ENCODE data around the gene SAMSN1.
"Not testable (repeated sequence)": the region's sequence is repeated elsewhere in the genome, so short reads cannot be mapped to it uniquely, and the experiment has no call there.

The SAMSN1 gene

DNA sequence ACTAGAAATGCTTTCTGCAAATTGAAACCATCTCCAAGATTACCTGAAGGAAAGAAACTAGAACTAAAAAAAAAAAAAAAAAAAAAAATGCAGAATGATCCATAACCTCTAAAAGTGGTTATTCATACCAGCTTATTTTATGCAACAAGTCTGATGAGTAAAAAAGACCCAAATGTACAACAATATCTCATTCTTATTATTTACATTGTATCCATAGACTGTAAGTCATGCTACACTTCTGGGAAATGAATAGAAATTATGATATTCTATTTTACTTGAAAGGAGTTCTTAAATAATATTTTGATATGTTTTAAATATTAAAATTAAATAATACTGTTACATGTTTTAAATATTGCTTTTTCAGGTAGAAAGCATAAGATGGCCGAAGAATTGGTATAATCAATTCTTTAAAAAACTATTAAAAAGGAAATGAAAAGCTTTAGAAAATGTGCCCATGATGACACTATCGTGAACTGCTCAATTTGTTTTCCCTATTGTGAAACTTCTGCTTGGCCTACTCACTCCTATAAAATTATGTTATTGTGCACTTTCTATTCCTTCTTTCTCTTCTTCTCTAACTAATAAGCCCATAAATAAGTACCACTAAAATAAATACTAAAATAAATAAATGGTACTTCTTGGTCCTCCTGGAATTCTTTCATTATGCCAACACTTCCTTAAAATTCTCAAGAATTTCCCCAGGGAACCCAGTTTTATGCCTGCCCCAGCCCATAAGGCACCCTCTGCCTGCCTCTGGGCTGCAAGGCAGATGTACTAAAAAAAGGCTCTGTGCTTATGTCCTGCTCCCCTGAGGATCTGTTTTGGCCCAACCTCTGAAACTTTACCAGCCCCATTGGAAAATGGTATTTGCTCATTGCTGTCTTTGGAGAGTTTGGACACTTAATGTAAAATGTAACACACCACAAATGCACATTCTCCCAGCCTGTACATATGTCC lies 18.1 kb downstream of the SAMSN1 start:
- DNase-seq = no peak

DNA sequence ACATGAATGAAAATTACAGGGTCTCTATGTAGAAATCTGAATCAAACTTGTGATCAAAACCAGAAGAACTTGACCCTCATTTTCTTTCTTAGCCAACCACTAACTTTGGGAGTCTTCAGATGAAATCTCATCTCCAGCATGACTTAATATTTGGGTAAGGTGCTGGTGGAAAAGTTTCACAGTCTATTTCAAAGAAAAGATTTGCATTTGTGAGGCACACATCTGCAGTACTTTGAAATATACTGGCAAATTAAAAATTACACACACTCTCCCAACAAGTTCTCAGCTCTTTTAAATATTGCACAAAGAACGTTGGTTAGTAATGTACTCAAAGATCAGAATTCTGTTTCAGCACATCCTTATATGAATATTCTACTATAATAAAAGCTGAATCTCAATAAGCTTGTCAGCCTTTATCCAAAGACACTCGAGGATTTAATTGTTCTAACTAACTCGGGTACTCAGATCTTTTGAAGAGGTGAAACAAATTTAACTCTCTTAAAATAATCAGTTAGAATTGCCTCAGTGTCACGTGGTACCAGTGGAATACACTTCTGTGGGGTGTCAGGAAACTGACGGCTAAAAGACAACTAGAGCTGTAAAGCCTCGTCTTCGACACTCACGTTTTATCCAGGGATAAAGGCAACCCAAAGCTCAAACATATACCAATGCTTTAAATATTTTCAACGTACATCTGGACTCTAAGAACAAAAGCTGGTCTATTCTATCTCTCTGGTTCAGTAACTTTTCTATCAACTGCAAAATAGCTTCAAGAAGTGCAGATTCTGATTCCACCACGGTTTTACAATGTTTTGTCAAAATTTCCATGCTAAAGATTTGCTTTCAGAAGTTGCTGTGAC lies 19.0 kb downstream of the SAMSN1 start:
- DNase-seq = no peak

DNA sequence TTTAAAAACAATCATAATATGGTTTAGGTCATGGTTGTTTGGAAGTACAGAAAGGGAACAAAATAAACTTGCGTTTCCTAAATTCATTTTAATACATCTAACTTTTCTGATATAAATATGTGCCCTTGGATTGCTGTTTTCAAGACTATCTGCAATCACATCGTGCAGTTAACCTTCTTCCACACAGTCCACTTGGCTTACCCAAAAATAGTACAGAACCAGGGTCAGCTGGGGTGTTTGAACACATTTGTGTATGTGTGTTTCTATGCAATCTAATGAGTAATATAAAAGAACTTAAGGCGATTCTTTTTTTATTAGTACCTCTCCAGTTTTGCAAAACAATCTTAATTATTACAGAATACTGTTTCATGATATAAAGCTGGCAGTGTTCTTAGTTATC lies 19.9 kb downstream of the SAMSN1 start:
- no peak for DNase-seq

DNA sequence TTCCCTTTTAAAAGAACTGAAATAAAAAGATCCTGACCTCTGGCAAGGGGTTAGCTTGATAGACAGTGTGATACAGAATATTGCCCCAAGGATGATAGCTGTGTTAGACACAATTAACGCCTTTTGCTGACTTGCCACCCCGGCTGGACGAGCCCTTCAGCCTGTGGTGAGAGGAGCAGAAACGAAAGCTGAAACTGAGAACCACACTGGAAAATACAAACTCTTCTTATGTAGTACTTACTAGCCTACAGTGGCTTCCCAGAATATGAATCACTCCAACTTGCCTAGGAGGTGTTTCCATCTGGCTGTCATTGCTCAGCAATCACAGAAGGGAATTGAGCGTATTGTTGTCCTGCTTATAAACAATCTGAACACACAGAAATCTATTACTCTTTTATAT lies 22.9 kb downstream of the SAMSN1 start:
- no peak for DNase-seq

DNA sequence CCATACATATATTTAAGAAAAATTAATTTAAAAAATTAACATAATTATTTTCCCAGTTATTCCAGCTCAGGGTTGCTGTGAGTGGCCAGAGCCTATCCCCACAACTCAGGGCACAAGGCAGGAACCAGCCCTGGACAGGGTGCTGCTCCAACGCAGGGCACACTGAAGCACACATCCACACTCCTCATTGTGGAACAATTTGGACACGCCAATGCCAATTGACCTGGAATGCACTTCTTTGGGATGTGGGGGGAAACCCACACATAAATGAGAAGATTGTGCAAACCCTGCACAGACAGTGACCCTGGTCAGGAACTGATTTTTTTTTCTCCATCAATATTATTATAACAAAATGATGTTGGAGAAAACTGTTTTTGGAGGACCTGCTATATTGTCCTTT lies 23.4 kb downstream of the SAMSN1 start:
- no peak for DNase-seq

DNA sequence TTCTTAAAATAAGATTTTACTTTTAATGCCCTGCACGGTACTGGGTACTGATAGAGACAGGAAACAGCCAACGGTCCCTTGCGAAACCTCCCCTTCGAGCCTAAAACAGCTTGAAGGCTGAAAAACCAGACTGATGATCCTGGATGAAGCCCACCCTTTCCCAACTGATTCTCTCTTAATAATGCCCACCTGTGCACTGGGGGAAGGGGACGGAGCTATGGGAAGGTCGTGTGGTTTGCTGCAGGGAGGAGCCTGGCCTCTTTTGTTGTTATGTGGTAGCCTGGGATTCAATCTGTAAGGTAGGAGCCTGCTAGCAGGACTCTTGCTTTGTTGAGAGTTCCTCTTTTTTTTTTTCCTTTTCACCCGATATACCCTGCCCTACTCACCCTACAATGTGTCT lies 25.6 kb downstream of the SAMSN1 start:
- DNase-seq = no peak

DNA sequence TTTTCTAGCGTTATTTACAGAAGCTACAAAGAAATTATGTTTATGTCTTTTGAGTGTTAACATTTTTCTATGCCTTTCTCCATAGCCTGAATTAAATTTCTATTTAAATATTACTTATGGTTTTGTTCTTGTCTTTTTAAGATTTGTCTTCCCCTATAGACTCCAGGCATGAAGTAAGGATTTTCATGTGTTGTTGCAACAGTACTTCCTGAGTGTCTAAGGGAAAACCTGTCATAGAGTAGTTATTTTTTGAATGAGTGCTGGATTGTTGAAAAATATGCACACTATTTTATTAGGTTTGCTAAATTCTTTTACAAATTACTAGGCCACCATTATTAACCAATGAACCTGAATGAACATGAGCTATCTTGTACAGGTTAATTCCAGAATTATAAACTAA lies 27.1 kb downstream of the SAMSN1 start:
- DNase-seq = no peak

DNA sequence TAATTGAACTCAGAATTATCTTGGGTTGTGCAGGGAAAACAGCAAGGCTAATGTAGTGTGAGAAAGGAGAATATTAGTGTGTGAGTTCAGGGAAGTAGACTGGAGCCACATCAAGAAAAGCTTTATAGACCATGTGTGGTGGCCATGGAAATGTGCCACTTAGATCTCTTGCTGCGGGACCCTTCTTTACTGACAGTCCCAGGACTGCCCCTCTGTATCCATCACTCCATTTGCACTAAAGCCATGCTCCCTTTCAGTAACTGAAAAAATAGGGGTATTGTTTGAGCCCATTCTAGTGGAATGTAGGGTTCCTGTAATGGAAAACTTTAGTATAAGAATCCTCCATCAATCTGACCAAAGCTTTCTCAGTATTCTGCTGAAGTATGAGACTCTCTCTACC lies 32.3 kb downstream of the SAMSN1 start:
- DNase-seq = no peak

DNA sequence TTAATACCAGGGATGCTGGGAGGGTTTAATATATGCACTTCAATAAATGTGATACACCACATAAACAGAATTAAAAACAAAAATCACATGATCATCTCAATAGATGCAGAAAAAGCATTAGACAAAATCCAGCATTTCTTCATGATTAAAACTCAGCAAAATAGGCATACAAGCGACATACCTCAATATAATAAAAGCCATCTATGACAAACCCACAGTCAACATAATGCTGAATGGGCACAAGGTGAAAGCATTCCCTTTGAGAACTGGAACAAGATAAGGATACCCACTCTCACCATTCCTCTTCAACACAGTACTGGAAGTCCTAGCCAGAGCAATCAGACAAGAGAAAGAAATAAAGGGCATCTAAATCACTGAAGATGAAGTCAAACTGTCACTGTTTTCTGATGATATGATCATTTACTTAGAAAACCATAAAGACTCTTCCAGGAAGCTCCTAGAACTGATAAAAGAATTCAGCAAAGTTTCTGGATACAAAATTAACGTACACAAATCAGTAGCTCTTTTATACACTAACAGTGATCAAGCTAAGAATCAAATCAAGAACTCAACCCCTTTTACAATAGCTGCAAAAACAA lies 39.2 kb downstream of the SAMSN1 start:
- DNase-seq = not testable (repeated sequence)

DNA sequence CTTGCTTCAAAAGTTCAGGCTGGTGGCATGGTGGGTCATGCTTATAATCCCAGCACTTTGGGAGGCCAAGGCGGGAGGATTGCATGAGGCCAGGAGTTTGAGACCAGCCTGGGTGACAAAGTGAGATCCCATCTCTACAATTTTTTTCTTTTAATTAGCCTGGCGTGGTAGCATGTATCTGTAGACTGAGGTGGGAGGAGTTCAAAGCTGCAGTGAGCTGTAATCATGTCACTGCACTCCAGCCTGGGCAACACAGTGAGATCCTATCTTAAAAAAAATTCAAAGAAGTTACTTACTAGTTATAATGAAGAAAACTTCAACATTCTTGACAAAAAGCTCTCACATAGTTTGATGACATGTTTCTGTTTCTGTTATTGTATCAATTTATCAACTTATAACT lies 45.2 kb downstream of the SAMSN1 start:
- no peak for DNase-seq

DNA sequence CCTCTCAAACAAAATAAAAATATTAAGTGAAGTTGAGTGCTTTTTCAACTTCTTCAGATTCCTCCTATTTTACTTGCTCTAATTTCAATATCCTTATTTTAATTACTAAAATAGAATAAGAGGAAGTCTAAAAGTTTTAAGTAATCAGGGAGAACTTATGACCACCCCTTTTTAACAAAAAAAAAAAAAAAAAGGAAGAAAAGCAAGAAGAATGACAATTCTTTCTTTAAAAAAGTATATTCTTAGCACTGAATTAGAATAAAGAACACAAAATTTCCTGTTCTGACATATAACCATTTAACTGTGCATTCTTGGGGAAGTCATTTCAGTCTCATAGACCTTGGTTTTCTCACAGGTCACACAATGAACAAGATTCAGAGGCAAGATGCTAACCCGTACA lies 46.8 kb downstream of the SAMSN1 start:
- DNase-seq = no peak

DNA sequence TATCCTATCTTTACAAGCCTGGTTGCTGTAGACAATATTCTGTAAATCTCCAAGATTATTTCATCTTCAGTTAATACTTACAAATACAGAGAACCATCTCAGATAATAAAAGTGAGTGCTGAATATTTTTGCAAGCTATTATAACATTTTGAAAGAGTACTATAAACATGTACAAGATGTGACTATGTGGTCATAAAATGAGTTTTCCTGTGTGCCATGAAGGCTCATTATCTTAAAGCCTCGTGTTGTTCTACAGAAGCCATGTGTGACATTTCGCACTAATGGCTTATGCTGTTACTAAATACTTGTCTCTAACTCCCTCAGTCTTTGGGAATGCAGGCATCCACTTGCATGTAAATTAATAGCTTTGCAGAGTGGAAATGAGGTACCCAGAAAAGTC lies 48.3 kb downstream of the SAMSN1 start:
- DNase-seq = no peak

DNA sequence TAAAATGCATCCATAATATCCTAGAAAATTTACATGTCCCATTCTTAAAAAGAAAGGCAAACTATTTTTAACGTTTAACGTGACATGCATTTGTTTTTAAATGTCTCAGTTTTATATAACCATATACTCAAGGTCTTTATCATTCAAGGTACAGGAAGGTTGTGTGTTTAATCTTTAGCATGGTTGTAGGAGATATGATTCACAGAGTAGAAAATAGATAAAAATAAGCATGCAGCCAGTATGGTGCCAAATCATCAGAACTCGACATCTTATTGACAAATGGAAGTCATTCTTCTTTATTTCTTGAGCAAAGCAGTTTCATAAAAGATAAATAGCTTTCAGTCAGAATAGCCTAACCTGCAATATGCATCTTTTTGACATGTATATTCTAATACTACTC lies 51.0 kb downstream of the SAMSN1 start:
- DNase-seq = no peak

DNA sequence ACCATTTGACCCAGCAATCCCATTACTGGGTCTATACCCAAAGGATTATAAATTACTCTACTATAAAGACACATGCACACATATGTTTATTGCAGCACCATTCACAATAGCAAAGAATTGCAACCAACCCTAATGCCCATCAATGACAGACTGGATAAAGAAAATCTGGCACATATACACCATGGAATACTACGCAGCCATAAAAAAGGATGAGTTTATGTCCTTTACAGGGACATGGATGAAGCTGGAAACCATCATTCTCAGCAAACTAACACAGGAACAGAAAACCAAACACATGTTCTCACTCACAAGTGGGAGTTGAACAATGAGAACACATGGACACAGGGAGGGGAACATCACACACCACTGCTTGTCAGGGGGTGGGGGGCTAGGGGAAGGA lies 51.9 kb downstream of the SAMSN1 start:
- not testable (repeated sequence) for DNase-seq

DNA sequence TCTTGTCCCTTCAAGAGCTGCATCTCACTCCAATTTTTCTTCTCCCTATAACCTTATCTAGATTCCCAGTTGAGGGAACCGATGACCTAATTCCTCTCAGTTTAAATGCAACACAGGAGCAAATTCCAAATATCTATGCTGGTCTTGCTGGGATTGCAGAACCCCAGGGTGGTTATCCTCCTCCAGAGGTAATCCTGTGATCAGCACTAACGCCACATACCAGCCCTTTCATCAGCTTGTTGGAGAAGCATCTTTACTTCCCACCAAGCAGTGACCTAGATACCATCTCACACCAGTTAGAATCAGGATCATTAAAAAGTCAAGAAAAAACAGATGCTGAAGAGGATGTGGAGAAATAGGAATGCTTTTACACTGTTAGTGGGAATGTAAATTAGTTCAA lies 52.4 kb downstream of the SAMSN1 start:
- no peak for DNase-seq

DNA sequence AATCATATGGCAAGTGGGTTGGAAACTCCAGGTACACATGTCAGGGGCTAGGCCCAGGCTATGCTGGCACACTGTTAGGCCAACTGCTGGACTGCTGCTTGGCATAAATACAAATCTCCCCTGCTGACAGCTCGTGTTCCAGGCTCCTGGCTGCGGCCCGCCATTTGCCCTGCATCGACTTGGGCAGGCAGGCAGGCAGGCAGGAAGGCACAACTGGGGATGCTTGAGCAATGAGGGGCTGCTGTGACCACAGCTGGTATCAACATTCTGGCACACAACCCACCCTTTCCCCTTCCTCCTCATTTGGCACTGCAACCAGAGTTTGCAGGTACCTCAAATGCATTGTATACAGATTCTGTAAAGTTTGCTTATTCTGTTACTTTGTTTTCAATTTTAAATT lies 53.2 kb downstream of the SAMSN1 start:
- no peak for DNase-seq

DNA sequence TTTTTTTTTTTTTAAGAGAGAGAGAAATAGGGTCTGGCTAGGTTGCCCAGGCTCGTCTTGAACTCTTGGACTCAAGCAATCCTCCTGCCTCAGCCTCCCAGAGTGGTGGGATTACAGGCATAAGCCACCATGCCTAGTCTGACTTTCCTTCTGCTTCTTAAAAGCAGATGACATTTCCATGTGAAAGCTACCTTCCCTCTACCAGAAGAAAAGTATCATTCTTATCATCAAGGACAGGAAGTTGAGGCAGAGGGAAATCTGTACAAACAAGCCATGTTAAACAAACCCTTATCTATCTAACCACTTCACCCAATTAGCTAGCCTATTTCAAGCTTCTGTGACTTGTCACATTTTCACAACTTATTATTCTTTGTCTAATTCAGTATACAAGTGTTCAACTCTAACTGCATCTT lies 54.8 kb downstream of the SAMSN1 start:
- no peak for DNase-seq

DNA sequence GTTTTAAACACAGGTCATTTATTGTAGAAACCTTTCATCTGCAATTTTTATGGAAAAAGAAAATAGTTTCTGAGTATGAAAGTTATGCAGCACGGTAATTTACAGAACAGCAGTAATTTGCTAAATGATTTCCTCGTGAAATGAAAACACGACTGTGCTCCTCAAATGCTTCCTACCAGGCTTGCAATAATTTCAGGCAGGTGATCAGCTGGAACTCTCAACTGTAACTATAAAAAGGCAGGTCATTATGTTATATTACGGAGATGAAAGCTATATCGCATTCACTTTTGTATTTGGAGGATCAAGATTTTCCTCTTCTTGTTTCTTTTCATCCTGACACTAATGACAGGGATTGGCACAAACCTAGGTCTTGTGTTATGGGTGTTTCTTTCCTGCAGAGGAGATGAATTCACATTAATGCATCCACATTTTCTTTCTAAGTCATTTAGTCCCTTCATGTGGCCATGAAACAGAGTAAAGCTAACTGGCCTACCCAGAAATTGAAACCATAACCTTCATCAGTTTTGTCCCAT lies 57.4 kb downstream of the SAMSN1 start:
- DNase-seq = no peak

DNA sequence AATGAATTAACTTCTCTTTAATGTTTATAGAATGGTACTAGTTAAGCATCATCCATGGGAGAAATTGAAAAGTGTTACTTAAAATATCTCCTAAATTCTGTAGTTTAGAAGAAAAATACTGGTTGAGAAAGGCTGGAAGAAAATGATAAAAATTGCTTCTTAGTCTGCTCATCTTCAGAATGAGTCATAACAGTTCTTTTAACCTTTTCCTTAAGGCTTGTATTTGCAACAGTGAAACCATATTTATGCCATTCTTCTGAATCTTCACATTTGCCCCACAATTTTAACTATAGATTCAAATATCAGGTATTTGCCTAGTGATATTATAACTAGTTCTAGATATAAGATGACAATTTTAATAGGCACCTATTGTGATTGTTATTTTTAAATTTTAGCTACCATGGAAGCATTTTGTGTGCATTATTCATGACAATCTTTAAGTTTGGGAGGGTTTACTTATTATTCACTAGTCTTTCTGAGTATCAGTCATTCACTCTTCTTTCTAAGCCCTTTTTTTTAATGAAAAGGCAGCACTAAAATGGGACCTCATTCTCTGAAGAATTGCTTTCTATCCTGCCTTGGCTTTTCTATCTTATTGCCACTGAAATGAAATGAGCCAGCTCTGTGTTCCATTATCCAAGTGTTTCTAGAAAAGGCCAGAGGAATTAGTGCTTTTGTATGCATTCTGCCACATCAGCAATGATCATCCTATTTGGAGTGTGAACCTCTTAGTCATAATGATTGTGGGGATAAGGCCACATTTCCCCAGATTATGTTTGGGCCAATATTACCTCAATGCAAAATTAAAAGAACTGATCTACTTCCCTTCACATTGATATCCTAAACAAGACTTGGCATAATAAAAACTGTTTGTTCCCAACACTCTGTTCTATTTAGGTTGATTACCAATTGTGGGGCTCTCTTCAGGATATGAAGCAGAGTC lies 58.4 kb downstream of the SAMSN1 start:
- no peak for DNase-seq

DNA sequence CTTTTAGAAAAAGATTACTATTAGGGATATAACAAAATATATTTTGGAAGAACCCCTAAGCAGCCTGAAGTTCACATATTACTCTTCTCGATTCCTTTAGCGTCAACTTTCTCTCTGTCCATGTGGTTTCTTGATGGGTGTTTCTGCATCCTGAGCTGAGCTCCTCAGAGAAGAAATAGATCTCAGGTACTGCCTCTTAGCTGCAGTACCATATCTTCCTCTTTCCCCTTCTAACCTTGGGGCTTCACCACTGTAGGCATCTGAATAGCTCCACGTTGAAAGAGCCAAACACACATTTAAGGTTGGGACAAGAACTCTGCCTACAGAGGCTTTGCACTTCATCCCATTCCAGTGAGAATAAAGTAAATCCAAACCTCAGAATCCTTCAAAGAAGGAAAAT lies 59.2 kb downstream of the SAMSN1 start:
- DNase-seq = no peak

DNA sequence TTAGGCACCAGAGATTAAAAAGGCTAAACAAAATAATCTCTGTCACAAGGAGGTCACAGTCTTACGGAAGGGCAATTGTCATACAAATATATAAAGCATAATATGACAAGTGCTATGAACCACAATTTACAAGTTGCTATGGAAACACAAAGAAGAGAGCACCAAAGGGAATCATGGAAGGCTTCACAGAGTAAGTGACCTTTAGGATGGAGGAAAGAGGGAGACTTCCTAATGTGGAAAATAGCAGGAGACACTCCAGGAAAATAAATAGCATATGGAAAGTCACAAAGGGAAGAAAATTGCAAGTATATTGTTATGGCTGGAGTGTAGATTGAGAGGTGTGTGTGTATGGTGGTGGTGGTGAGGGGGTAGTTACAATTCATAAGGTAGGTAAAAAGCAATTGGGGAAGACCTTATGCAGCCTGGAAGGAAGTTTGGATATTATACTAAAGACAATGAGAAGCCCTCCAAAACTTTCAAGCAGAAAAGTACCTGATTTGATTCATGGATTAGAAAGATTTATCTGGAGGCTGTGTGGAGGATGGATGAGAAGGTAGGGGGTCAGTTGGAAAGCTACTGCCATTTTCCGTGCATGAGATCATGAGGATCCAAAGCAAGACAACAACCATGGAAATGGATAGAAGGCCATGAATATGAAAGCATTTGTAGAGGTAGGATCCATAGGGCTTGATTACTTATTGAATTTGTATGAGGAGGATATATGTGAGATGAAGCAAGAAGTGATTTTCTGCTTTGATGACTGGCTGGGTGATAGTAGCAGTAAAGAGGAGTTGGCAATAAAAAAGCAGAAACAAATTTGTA lies 61.7 kb downstream of the SAMSN1 start:
- no peak for DNase-seq

All from 8988T (cell line).